ENCODE data around the gene PPP2R5C.
"Not testable (repeated sequence)": the region's sequence is repeated elsewhere in the genome, so short reads cannot be mapped to it uniquely, and the experiment has no call there.

PPP2R5C gene

DNA sequence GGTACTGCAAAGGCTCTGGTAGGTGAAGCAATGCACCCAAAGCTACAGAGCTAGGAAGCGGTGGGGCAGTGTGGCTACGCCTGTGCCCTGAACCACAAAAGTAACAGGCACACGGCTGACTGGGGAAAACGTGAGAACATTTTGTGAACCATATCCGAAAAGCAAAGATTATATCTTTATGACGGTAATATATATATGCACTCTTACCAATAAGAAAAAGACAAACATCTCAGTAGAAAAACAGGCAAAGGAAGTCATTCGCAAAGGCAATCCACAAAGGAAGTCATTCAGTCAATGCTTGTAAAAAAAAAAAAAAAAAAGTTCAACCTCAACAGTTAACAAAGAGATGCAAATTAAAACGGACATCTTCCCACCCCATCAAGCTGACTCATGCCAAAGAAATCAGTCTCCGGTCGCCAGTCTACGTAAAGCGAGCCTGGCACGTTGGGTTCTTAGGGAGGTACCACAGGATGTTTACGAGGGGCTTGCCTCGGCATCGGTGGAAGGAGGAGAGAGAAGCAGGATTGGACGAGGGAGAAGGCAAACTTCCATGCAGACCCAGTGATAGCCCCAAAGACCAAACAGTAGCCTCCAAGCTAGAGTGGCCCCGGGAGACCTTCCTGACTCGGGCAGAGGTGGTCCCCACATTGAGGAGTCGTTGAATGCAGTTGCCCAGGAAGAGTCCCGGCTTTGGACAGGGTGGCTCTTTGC, 39.4 kb upstream of the PPP2R5C start:
- peak; percentile 73 for DNase-seq (ENCODE audit: low spot score)
- TF ChIP-seq, protein P1, sequence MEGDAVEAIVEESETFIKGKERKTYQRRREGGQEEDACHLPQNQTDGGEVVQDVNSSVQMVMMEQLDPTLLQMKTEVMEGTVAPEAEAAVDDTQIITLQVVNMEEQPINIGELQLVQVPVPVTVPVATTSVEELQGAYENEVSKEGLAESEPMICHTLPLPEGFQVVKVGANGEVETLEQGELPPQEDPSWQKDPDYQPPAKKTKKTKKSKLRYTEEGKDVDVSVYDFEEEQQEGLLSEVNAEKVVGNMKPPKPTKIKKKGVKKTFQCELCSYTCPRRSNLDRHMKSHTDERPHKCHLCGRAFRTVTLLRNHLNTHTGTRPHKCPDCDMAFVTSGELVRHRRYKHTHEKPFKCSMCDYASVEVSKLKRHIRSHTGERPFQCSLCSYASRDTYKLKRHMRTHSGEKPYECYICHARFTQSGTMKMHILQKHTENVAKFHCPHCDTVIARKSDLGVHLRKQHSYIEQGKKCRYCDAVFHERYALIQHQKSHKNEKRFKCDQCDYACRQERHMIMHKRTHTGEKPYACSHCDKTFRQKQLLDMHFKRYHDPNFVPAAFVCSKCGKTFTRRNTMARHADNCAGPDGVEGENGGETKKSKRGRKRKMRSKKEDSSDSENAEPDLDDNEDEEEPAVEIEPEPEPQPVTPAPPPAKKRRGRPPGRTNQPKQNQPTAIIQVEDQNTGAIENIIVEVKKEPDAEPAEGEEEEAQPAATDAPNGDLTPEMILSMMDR (IDR thresholded peaks at IDR 0.05): no peak
- Histone ChIP-seq H3K27ac (peak overlapping the region in 1 of 2 donors; percentile 43), H3K4me3 (no peak overlapping the region)

DNA sequence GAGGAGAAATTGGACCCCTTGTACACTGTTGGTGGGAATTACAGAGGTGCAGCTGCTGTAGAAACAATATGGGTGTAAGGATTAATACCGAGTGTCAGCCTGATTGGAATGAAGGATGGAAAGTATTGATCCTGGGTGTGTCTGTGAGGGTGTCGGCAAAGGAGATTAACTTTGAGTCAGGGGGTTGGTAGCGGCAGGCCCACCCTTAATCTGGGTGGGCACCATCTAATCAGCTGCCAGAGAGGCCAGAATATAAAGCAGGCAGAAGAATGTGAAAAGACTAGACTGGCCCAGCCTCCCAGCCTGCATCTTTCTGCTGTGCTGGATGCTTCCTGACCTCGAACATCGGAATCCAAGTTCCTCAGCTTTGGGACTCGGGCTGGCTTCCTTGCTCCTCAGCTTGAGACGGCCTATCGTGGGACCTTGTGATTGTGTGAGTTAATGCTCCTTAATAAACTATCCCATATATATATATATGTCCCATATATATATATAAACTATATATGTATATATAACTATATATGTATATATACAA, 38.4 kb upstream of the PPP2R5C start:
- no peak overlapping the region for H3K27ac ChIP-seq
- TF ChIP-seq, protein P1 (IDR thresholded peaks at IDR 0.05): no peak
- peak; percentile 52 for DNase-seq (ENCODE audit: low spot score)
- no peak overlapping the region for H3K4me3 ChIP-seq

DNA sequence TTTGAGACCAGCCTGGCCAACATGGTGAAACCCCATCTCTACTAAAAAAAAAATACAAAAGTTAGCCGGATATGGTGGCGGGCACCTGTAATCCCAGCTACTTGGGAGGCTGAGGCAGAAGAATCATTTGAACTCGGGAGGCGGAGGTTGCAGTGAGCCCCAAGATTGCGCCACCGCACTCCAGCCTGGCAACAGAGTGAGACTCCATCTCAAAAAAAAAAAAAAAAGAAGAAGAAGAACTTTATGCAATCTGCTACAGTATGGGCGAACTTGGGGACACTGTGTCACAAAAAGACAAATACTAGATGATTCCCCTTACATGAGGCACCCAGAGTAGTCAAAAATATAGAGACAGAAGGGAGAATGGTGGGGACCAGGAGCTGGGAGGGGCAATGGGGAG, 35.9 kb upstream of the PPP2R5C start:
- H3K4me3 ChIP-seq, H3K27ac ChIP-seq: not testable (repeated sequence)
- DNase-seq (ENCODE audit: low spot score): peak; percentile 16

DNA sequence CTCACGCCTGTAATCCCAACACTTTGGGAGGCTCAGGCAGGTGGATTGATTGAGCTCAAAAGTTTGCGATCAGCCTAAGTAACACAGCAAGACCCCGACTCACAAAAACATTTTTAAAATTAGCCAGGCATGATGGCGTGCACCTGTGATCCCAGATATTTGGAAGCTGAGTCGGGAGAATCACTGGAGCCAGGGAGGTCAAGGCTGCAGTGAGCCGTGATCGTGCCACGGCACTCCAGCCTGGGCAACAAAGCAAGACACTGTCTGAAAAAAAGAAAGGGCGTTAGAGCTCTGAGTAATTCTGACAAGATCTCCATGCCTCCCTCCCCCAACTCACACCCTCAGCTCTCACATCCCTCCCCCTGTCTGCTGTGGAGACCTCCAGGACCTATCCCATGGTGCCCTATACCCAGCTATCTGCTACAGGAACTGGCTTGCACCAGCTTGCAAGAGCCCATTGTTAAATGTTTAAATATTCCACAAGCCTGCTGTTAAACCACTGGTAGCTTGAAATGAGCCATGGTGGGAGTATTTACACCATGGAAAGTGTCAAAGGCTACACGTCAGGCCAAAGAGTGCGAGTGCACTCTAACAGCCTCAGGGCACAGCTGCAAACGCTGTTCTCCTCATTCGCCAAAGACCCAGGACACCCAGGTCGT, 35.1 kb upstream of the PPP2R5C start:
- Histone ChIP-seq H3K4me3 (no peak overlapping the region), H3K27ac (no peak overlapping the region)
- DNase-seq (ENCODE audit: low spot score): peak; percentile 47
- TF ChIP-seq, protein P1 (IDR thresholded peaks at IDR 0.05): no peak

DNA sequence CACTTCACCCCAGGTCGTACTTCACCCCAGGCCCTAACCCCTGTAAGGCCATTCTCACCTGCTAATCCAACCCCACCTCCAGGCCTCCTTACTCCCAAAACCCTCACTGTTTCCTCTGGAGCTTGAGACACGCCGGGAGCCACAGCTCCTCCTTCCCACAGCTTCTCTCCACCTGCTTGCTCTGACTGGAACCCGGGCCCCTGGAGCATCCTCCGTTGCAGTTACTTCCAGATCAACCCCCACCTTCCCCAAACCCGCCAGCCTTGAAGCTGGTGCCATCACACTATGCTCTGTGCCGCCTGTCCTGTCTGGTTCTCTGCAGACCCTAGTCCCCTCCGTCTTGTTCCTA, 34.6 kb upstream of the PPP2R5C start:
- Histone ChIP-seq H3K27ac (no peak overlapping the region), H3K4me3 (no peak overlapping the region)
- DNase-seq (ENCODE audit: low spot score): no peak
- TF ChIP-seq, protein P1 (IDR thresholded peaks at IDR 0.05): no peak

DNA sequence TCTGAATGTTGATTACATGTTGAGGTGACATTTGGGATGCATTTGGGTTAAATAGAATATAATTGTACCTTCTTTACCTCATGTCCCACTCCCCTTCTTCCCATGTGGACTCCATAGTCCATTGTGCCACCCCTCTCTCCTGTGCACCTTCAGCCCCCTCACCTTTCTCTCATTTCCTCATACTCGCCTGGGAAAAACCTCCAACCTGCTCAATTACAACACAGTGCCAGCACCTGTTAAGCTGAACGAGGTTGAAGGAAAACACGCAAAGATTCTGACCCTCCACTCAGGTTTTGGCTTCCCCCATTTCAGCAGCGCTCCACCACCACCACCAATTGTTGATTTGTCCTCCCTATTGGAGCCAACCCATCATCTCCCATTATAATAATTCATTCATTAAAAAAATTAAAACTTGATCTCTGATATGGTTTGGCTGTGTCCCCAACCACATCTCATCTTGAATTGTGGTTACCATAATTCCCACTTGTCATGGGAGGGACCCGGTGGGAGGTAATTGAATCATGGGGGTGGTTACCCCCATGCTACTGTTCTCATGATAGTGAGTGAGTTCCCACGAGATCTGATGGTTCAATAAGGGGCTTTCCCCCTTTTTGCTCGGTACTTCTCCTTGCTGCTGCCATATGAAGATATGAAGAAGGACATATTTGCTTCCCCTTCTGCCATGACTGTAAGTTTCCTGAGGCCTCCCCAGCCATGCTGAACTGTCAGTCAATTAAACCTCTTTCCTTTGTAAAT, 33.7 kb upstream of the PPP2R5C start:
- H3K4me3 ChIP-seq: no peak overlapping the region
- DNase-seq (ENCODE audit: low spot score): no peak
- H3K27ac ChIP-seq: no peak overlapping the region
- TF ChIP-seq, protein P1 (IDR thresholded peaks at IDR 0.05): no peak

DNA sequence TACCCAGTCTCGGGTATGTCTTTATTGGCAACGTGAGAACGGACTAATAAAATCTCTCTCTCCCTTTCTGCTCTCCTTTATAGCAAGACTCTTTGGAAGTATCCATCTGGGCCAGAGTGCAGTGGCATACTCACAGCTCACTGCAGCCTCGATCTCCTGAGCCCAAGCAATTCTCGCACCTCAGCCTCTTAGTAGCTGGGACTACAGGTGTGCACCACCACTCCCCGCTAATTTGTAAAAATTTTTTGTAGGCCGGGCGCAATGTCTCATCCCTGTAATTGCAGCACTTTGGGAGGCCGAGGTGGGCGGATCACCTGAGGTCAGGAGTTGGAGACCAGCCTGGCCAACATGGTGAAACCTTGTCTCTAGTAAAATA, 33.2 kb upstream of the PPP2R5C start:
- TF ChIP-seq, protein P1 (IDR thresholded peaks at IDR 0.05): no peak
- no peak for DNase-seq (ENCODE audit: low spot score)
- H3K4me3 ChIP-seq: no peak overlapping the region
- H3K27ac ChIP-seq: no peak overlapping the region
